ENCODE results near the gene PARL.
A peak's percentile ranks its signal among the peaks of the same experiment; 100 is the strongest.

The PARL gene

GRCh38 chr3:183812761-183813445 is 71.8 kb downstream of the PARL start:
- no peak for TF ChIP-seq Cebpa-rat (IDR thresholded peaks at IDR 0.05)
- no peak overlapping the region for H3K9ac ChIP-seq
- no peak overlapping the region for H3K4me3 ChIP-seq
- peaks cover 37% of the 10 kb centered on the region for H4K20me1 ChIP-seq
- no peaks in the 10 kb centered on the region for H3K27me3 ChIP-seq
- H3K27ac ChIP-seq = peak overlapping the region; percentile 4; the same call in 1 of the 2 replicates
- no peak overlapping the region for H3K4me2 ChIP-seq
- no peaks in the 10 kb centered on the region for H3K9me3 ChIP-seq
- H3K4me1 ChIP-seq = no peaks in the 10 kb centered on the region
- H3K36me3 ChIP-seq = peaks cover 90% of the 10 kb centered on the region

GRCh38 chr3:183811638-183812037 is 73.0 kb downstream of the PARL start:
- TF ChIP-seq Cebpa-rat (IDR thresholded peaks at IDR 0.05) = no peak
- Histone ChIP-seq H3K36me3 (peaks cover 94% of the 10 kb centered on the region), H3K4me1 (no peaks in the 10 kb centered on the region), H4K20me1 (peaks cover 37% of the 10 kb centered on the region), H3K27me3 (no peaks in the 10 kb centered on the region), H3K9me3 (no peaks in the 10 kb centered on the region), H3K4me2 (no peak overlapping the region), H3K9ac (no peak overlapping the region), H3K4me3 (no peak overlapping the region), H3K27ac (no peak overlapping the region)

GRCh38 chr3:183810643-183811594 is 73.8 kb downstream of the PARL start:
- Histone ChIP-seq H3K4me3 (no peak overlapping the region), H3K27me3 (no peaks in the 10 kb centered on the region), H3K27ac (no peak overlapping the region), H3K4me1 (no peaks in the 10 kb centered on the region), H3K9me3 (no peaks in the 10 kb centered on the region), H3K4me2 (no peak overlapping the region), H4K20me1 (peaks cover 44% of the 10 kb centered on the region), H3K9ac (no peak overlapping the region), H3K36me3 (peaks cover 94% of the 10 kb centered on the region)
- TF ChIP-seq Cebpa-rat (IDR thresholded peaks at IDR 0.05) = no peak

GRCh38 chr3:183809270-183809669 is 75.4 kb downstream of the PARL start:
- Histone ChIP-seq H4K20me1 (peaks cover 38% of the 10 kb centered on the region), H3K27me3 (no peaks in the 10 kb centered on the region), H3K4me1 (no peaks in the 10 kb centered on the region), H3K36me3 (peaks cover 94% of the 10 kb centered on the region), H3K9ac (no peak overlapping the region), H3K4me3 (no peak overlapping the region), H3K9me3 (no peaks in the 10 kb centered on the region), H3K27ac (no peak overlapping the region), H3K4me2 (no peak overlapping the region)
- no peak for TF ChIP-seq Cebpa-rat (IDR thresholded peaks at IDR 0.05)

GRCh38 chr3:183808355-183808754 is 76.3 kb downstream of the PARL start:
- no peak for TF ChIP-seq Cebpa-rat (IDR thresholded peaks at IDR 0.05)
- Histone ChIP-seq H3K9ac (no peak overlapping the region), H3K27ac (no peak overlapping the region), H3K27me3 (no peaks in the 10 kb centered on the region), H4K20me1 (peaks cover 37% of the 10 kb centered on the region), H3K4me3 (no peak overlapping the region), H3K4me2 (no peak overlapping the region), H3K4me1 (no peaks in the 10 kb centered on the region), H3K36me3 (peaks cover 100% of the 10 kb centered on the region), H3K9me3 (no peaks in the 10 kb centered on the region)

- TF ChIP-seq Cebpa-rat (IDR thresholded peaks at IDR 0.05) = no peak
- H3K27me3 ChIP-seq = no peaks in the 10 kb centered on the region
- no peak overlapping the region for H3K9ac ChIP-seq
- no peaks in the 10 kb centered on the region for H3K9me3 ChIP-seq
- no peaks in the 10 kb centered on the region for H3K4me1 ChIP-seq
- no peak overlapping the region for H3K27ac ChIP-seq
- H3K4me2 ChIP-seq = no peak overlapping the region
- H3K4me3 ChIP-seq = no peak overlapping the region
- H4K20me1 ChIP-seq = peaks cover 32% of the 10 kb centered on the region
- H3K36me3 ChIP-seq = peaks cover 100% of the 10 kb centered on the region
Observed at GRCh38 chr3:183807881-183808280, 76.8 kb downstream of the PARL start.

- no peak overlapping the region for H3K4me3 ChIP-seq
- no peak for TF ChIP-seq Cebpa-rat (IDR thresholded peaks at IDR 0.05)
- peaks cover 100% of the 10 kb centered on the region for H3K36me3 ChIP-seq
- no peak overlapping the region for H3K9ac ChIP-seq
- H3K27me3 ChIP-seq = no peaks in the 10 kb centered on the region
- H3K27ac ChIP-seq = no peak overlapping the region
- no peaks in the 10 kb centered on the region for H3K4me1 ChIP-seq
- no peak overlapping the region for H3K4me2 ChIP-seq
- H4K20me1 ChIP-seq = peaks cover 28% of the 10 kb centered on the region
- H3K9me3 ChIP-seq = no peaks in the 10 kb centered on the region
Observed at GRCh38 chr3:183807209-183807728, 77.4 kb downstream of the PARL start.

- no peak overlapping the region for H3K4me2 ChIP-seq
- H3K27ac ChIP-seq = no peak overlapping the region
- peaks cover 23% of the 10 kb centered on the region; the same call in 1 of the 2 replicates for H4K20me1 ChIP-seq
- H3K4me3 ChIP-seq = no peak overlapping the region
- no peaks in the 10 kb centered on the region for H3K9me3 ChIP-seq
- H3K4me1 ChIP-seq = no peaks in the 10 kb centered on the region
- H3K36me3 ChIP-seq = peaks cover 100% of the 10 kb centered on the region
- no peak for TF ChIP-seq Cebpa-rat (IDR thresholded peaks at IDR 0.05)
- H3K9ac ChIP-seq = no peak overlapping the region
- H3K27me3 ChIP-seq = no peaks in the 10 kb centered on the region
Observed at GRCh38 chr3:183802989-183803388, 81.7 kb downstream of the PARL start.

GRCh38 chr3:183801601-183802000 is 83.1 kb downstream of the PARL start:
- no peak for TF ChIP-seq Cebpa-rat (IDR thresholded peaks at IDR 0.05)
- Histone ChIP-seq H3K36me3 (peaks cover 100% of the 10 kb centered on the region), H3K4me2 (no peak overlapping the region), H3K27ac (no peak overlapping the region), H3K4me3 (no peak overlapping the region), H3K4me1 (no peaks in the 10 kb centered on the region), H4K20me1 (peaks cover 22% of the 10 kb centered on the region; the same call in 1 of the 2 replicates), H3K27me3 (no peaks in the 10 kb centered on the region), H3K9ac (no peak overlapping the region), H3K9me3 (no peaks in the 10 kb centered on the region)
